Ovary (tissue), 3 donors: ENCODE results near the gene KATNB1.

Experiments used
- POLR2A ChIP-seq: fragments of 450-650 bp; IDR thresholded peaks from one replicate; pipeline ENCODE4 v1.6.1; 2017; ENCODE audit warnings: antibody characterized with exemption, mild to moderate bottlenecking, moderate library complexity
- TF ChIP-seq, protein P1 (sequence below), 3 donors: fragments of 450-650 bp in 2 of 3; fragments of 200-600 bp in 1 of 3; IDR thresholded peaks; one replicate each; pipeline versions ENCODE4 v1.5.1 to v1.8.0; 2016 to 2022; ENCODE audit warnings: antibody characterized with exemption in 3 of 3, mild to moderate bottlenecking in 1 of 3
- donor health status: DM: no; HTN: no; CAD: no.

DNA sequence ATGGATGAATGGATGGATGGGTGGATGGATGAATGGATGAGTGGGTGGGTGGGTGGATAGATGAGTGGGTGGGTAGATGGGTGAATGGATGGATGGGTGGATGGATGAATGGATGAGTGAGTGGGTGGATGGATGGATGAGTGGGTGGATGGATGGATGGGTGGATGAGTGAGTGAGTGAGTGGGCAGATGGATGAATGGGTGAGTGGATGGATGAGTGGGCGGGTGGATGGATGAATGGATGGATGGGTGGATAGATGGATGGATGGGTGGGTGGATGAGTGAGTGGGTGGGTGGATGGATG is 6.4 kb upstream of the KATNB1 start:
- TF ChIP-seq, protein P1, sequence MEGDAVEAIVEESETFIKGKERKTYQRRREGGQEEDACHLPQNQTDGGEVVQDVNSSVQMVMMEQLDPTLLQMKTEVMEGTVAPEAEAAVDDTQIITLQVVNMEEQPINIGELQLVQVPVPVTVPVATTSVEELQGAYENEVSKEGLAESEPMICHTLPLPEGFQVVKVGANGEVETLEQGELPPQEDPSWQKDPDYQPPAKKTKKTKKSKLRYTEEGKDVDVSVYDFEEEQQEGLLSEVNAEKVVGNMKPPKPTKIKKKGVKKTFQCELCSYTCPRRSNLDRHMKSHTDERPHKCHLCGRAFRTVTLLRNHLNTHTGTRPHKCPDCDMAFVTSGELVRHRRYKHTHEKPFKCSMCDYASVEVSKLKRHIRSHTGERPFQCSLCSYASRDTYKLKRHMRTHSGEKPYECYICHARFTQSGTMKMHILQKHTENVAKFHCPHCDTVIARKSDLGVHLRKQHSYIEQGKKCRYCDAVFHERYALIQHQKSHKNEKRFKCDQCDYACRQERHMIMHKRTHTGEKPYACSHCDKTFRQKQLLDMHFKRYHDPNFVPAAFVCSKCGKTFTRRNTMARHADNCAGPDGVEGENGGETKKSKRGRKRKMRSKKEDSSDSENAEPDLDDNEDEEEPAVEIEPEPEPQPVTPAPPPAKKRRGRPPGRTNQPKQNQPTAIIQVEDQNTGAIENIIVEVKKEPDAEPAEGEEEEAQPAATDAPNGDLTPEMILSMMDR (IDR thresholded peaks at IDR 0.05), result no peak
- no peak for TF ChIP-seq POLR2A
